Brain microvascular endothelial cell (primary cell): Measurements from ENCODE around the gene DARS1.

Experiments used
- DNase-seq: peaks from one replicate; pipeline ENCODE4 v3.0.0-alpha.2; 2020
- H3K27ac ChIP-seq: fragments of 250-450 bp; sonication (Bioruptor Pico); 2 replicates; pipeline ENCODE4 v1.5.1; 2020; ENCODE audit warnings: mild to moderate bottlenecking, moderate library complexity
- H3K27me3 ChIP-seq: fragments of 250-450 bp; sonication (Bioruptor Pico); replicated peaks from 2 replicates; pipeline ENCODE4 v1.5.1; 2020; ENCODE audit warnings: mild to moderate bottlenecking
- H3K36me3 ChIP-seq: fragments of 250-450 bp; sonication (Bioruptor Pico); replicated peaks from 2 replicates; pipeline ENCODE4 v1.5.1; 2020; ENCODE audit warnings: mild to moderate bottlenecking
- H3K4me3 ChIP-seq: 2 replicates; pipeline ENCODE4 v1.5.1; 2011; ENCODE audit warnings: low read depth, mild to moderate bottlenecking, control low read depth, low read length, moderate library complexity
- CTCF ChIP-seq: IDR thresholded peaks from 2 replicates; pipeline ENCODE4 v1.5.1; 2011; ENCODE audit warnings: low read depth, mild to moderate bottlenecking, moderate library complexity, low read length, control low read depth, inconsistent platforms; ENCODE audit errors: missing control alignments
- in situ Hi-C: cut with HindIII; loops from 2 replicates; pipeline ENCODE4 v1.10.0; 2017; ENCODE audit warnings: low sequenced_read_pairs, low pct_ligation_motif_present

The DARS1 gene

GRCh38 chr2:136020831-136021230, 35.4 kb upstream of the DARS1 start:
- no peaks in the 10 kb centered on the region for H3K27me3 ChIP-seq
- H3K4me3 ChIP-seq: no peak overlapping the region
- H3K36me3 ChIP-seq: no peaks in the 10 kb centered on the region
- H3K27ac ChIP-seq: no peak overlapping the region
- in situ Hi-C loops: no loop called here
- TF ChIP-seq CTCF: no peak
- DNase-seq: no peak

- in situ Hi-C loops: no loop called here
- no peak for TF ChIP-seq CTCF
- DNase-seq: no peak
- Histone ChIP-seq H3K27me3 (no peaks in the 10 kb centered on the region), H3K4me3 (no peak overlapping the region), H3K36me3 (no peaks in the 10 kb centered on the region), H3K27ac (no peak overlapping the region)
Observed at GRCh38 chr2:136019825-136020224, 34.4 kb upstream of the DARS1 start.

GRCh38 chr2:136019306-136019705, 33.9 kb upstream of the DARS1 start:
- no peak for DNase-seq
- Histone ChIP-seq H3K27ac (no peak overlapping the region), H3K4me3 (no peak overlapping the region), H3K27me3 (no peaks in the 10 kb centered on the region), H3K36me3 (no peaks in the 10 kb centered on the region)
- TF ChIP-seq CTCF: no peak
- in situ Hi-C loops: no loop called here

- no peak for DNase-seq
- no peak overlapping the region for H3K4me3 ChIP-seq
- H3K27ac ChIP-seq: no peak overlapping the region
- in situ Hi-C loops: no loop called here
- H3K27me3 ChIP-seq: no peaks in the 10 kb centered on the region
- TF ChIP-seq CTCF: no peak
- H3K36me3 ChIP-seq: no peaks in the 10 kb centered on the region
Observed at GRCh38 chr2:136017786-136018185, 32.4 kb upstream of the DARS1 start.

- H3K36me3 ChIP-seq: no peaks in the 10 kb centered on the region
- in situ Hi-C loops: no loop called here
- DNase-seq: no peak
- no peak overlapping the region for H3K4me3 ChIP-seq
- no peak for TF ChIP-seq CTCF
- H3K27me3 ChIP-seq: no peaks in the 10 kb centered on the region
- no peak overlapping the region for H3K27ac ChIP-seq
Observed at GRCh38 chr2:136016836-136017235, 31.4 kb upstream of the DARS1 start.

- H3K27ac ChIP-seq: no peak overlapping the region
- in situ Hi-C loops: no loop called here
- H3K27me3 ChIP-seq: no peaks in the 10 kb centered on the region
- DNase-seq: no peak
- TF ChIP-seq CTCF: no peak
- H3K4me3 ChIP-seq: no peak overlapping the region
- no peaks in the 10 kb centered on the region for H3K36me3 ChIP-seq
Observed at GRCh38 chr2:136016427-136016826, 31.0 kb upstream of the DARS1 start.
